ENCODE data around the gene MTRF1. TPM values are rescaled to one million over a fixed set of nuclear protein-coding genes. Genes with fewer than 3 reads are reported as not detected.
A peak's percentile ranks its signal among the peaks of the same experiment; 100 is the strongest.

MTRF1 gene
- total and polyA plus RNA-seq, 2 of the 8 experiments (the other 6 are each of a cell fraction or from before 2014, with no cell fraction given), result 8.0 to 19.2 TPM

GRCh38 chr13:41193469-41193868, 69.9 kb downstream of the MTRF1 start:
- H2BK120ac ChIP-seq (replicated peaks; ENCODE audit: low read depth, low read length), result no peak overlapping the region
- H3K9ac ChIP-seq (replicated peaks in 1 of 4; ENCODE audit: extremely low read depth in 1 of 4, low read depth in 3 of 4, low read length in 3 of 4), result peak overlapping the region in 1 of 4 experiments; percentile 91; a peak in 1 of 7 replicates
- H3K27me3 ChIP-seq (replicated peaks in 1 of 4; ENCODE audit: control insufficient read depth in 3 of 4, extremely low read depth in 1 of 4, insufficient read depth in 3 of 4, low read length in 3 of 4), result no peaks in the 10 kb centered on the region
- no peaks in the 10 kb centered on the region; a peak in 1 of 4 replicates for H3K9me3 ChIP-seq (ENCODE audit: insufficient read depth in 2 of 2, low read depth in 1 of 2, low read length in 1 of 2)
- no peak overlapping the region for H4K91ac ChIP-seq (replicated peaks; ENCODE audit: insufficient read length, low read length)
- peaks cover 6% of the 10 kb centered on the region for H3K23me2 ChIP-seq (ENCODE audit: low read depth, low read length)
- 93% methylated on average over 18 of the region's 18 CpGs; no CpG with 5 or more reads in 1 of the 2 experiments for WGBS, 2 experiments (ENCODE audit: extremely low coverage in 1 of 2, insufficient coverage in 1 of 2, insufficient read length in 1 of 2, insufficient replicate concordance in 2 of 2, low coverage in 1 of 2, low lambda C conversion rate in 2 of 2, missing lambda C conversion rate in 1 of 2)
- H2BK15ac ChIP-seq (ENCODE audit: low read length), result no peak overlapping the region
- H3K79me2 ChIP-seq (ENCODE audit: control insufficient read depth in 1 of 2, insufficient read depth in 2 of 2, low read length in 2 of 2), result peaks cover 0 to 8% of the 10 kb centered on the region in 2 experiments; a peak in 2 of 4 replicates
- H3K4me3 ChIP-seq (ENCODE audit: extremely low read depth in 1 of 4, insufficient read depth in 2 of 4, low read depth in 3 of 4, low read length in 4 of 4), result peak overlapping the region; percentile 63 to 83 (median 68); a peak in 5 of 8 replicates
- no peaks in the 10 kb centered on the region for H3K79me1 ChIP-seq (ENCODE audit: low read depth, low read length)
- H3K4me1 ChIP-seq (replicated peaks in 1 of 4; ENCODE audit: control insufficient read depth in 3 of 4, insufficient read depth in 4 of 4, low read length in 3 of 4), result peaks cover 0 to 5% (median 2%) of the 10 kb centered on the region in 4 experiments; a peak in 3 of 7 replicates
- CTCF ChIA-PET (ENCODE audit: partially characterized antibody), result interaction anchor here (1.0 to 1.3 kb wide), 2 partner anchors 29 to 32 kb away, joined by 3 read pairs; no protein-coding TSS in a partner anchor
- FAIRE-seq (no peak), DNase-seq (ENCODE audit: low read depth in 1 of 2, low spot score in 2 of 2) (no peak)
- no peak overlapping the region for H4K5ac ChIP-seq (ENCODE audit: insufficient read length, low read depth, low read length)
- H4K8ac ChIP-seq (ENCODE audit: extremely low read depth, insufficient read depth, low read length), result no peak overlapping the region
- no peak overlapping the region for H3K14ac ChIP-seq (ENCODE audit: insufficient read length)
- no peak overlapping the region for H3K4ac ChIP-seq (replicated peaks; ENCODE audit: insufficient read length, low read depth, low read length)
- H3K36me3 ChIP-seq (ENCODE audit: control insufficient read depth in 2 of 4, insufficient read depth in 4 of 4, low read length in 3 of 4), result no peaks in the 10 kb centered on the region
- peaks cover 0 to 2% of the 10 kb centered on the region in 2 experiments for H4K20me1 ChIP-seq (replicated peaks in 1 of 2; ENCODE audit: control insufficient read depth in 1 of 2, insufficient read depth in 2 of 2, low read length in 2 of 2)
- H2BK5ac ChIP-seq (ENCODE audit: low read depth, low read length), result no peak overlapping the region
- no peak overlapping the region for H2BK20ac ChIP-seq (ENCODE audit: low read length)
- H2AFZ ChIP-seq (ENCODE audit: low read length), result no peak overlapping the region
- H2AK5ac ChIP-seq (ENCODE audit: low read depth, low read length), result no peak overlapping the region
- no peak overlapping the region for H3K23ac ChIP-seq (ENCODE audit: insufficient read length)
- H2BK12ac ChIP-seq (ENCODE audit: low read depth, low read length), result no peak overlapping the region; the same call in 1 of the 2 replicates
- peak overlapping the region; percentile 74 to 91 for H3K4me2 ChIP-seq (ENCODE audit: insufficient read depth in 1 of 2, low read depth in 2 of 2, low read length in 2 of 2)
- no peak overlapping the region for H3K56ac ChIP-seq (replicated peaks; ENCODE audit: insufficient read length, low read depth, low read length)
- POLR2A ChIA-PET (ENCODE audit: partially characterized antibody), result interaction anchor here (1.0 to 1.6 kb wide), 2 partner anchors 62 to 86 kb away, joined by 3 to 4 read pairs; no protein-coding TSS in a partner anchor
- no peak overlapping the region for H3K27ac ChIP-seq (ENCODE audit: low read depth, low read length)
- no peak for TF ChIP-seq POU5F1 (IDR thresholded peaks at IDR 0.05; ENCODE audit: low read depth, low read length)
- TF ChIP-seq SIN3A (conservative IDR thresholded peaks at IDR 0.05 in 1 of 2, IDR thresholded peaks at IDR 0.05 in 1 of 2; ENCODE audit: low read depth in 1 of 2, low read length in 2 of 2), result no peak
- TF ChIP-seq HDAC2 (IDR thresholded peaks at IDR 0.05; ENCODE audit: borderline replicate concordance in 1 of 2, low read depth in 2 of 2, low read length in 2 of 2), result no peak
- no peak for TF ChIP-seq BCL11A (IDR thresholded peaks at IDR 0.05; ENCODE audit: low read depth in 2 of 2, low read length in 2 of 2)
- no peak for TF ChIP-seq SUZ12 (IDR thresholded peaks at IDR 0.05; ENCODE audit: low read length)
- no peak for TF ChIP-seq USF2 (IDR thresholded peaks at IDR 0.05; ENCODE audit: low read length)
- no peak for TF ChIP-seq MAFK (IDR thresholded peaks at IDR 0.05; ENCODE audit: low read depth, low read length)
- no peak overlapping the region for H3K18ac ChIP-seq (ENCODE audit: extremely low read depth, low read length)

All from H1 (cell line).